DOHH2 (cell line): ENCODE data around the gene IL25.

ENCODE experiments used
- H3F3A ChIP-seq: fragments of 200-600 bp; sonication (generic), shearing (Covaris generic); 2 replicates; pipeline ENCODE4 v1.6.0; 2016; ENCODE audit warnings: antibody characterized with exemption, mild to moderate bottlenecking; ENCODE audit not compliant: control insufficient read depth, insufficient read depth
- H3K27ac ChIP-seq: fragments of 200-600 bp; sonication (generic); 2 replicates; pipeline ENCODE4 v1.5.1; 2014; ENCODE audit warnings: low read depth, mild to moderate bottlenecking, low read length, moderate library complexity
- H3K27me3 ChIP-seq: fragments of 200-600 bp; sonication (generic); 2 replicates; pipeline ENCODE4 v1.6.1; 2014; ENCODE audit warnings: mild to moderate bottlenecking, low read length, mixed read lengths; ENCODE audit not compliant: control insufficient read depth
- H3K36me3 ChIP-seq: fragments of 200-600 bp; sonication (generic); 2 replicates; pipeline ENCODE4 v1.6.1; 2014; ENCODE audit warnings: mild to moderate bottlenecking, low read length, moderate library complexity, mixed read lengths; ENCODE audit not compliant: control insufficient read depth
- H3K4me1 ChIP-seq: fragments of 200-600 bp; sonication (generic); 2 replicates; pipeline ENCODE4 v1.6.1; 2014; ENCODE audit warnings: mild to moderate bottlenecking, low read length, mixed read lengths; ENCODE audit not compliant: control insufficient read depth
- H3K4me2 ChIP-seq: fragments of 200-600 bp; sonication (generic); 2 replicates; pipeline ENCODE4 v1.6.0; 2014; ENCODE audit warnings: mild to moderate bottlenecking, low read length, moderate library complexity
- H3K4me3 ChIP-seq: fragments of 200-600 bp; sonication (generic); 2 replicates; pipeline ENCODE4 v1.5.1; 2014; ENCODE audit warnings: mild to moderate bottlenecking, low read length, mixed read lengths
- H3K79me2 ChIP-seq: fragments of 200-600 bp; sonication (generic); 2 replicates; pipeline ENCODE4 v1.6.1; 2014; ENCODE audit warnings: mild to moderate bottlenecking, low read length, mixed read lengths; ENCODE audit not compliant: control insufficient read depth
- H3K9me2 ChIP-seq: fragments of 200-600 bp; sonication (generic); replicated peaks from 2 replicates; pipeline ENCODE4 v1.6.1; 2014; ENCODE audit warnings: mild to moderate bottlenecking, low read length, mixed read lengths; ENCODE audit not compliant: control insufficient read depth
- H3K9me3 ChIP-seq: fragments of 200-600 bp; sonication (generic); 2 replicates; pipeline ENCODE4 v1.6.1; 2014; ENCODE audit warnings: antibody characterized with exemption, low read length, mixed read lengths; ENCODE audit not compliant: control insufficient read depth, insufficient read depth
- H4K20me1 ChIP-seq: fragments of 200-600 bp; sonication (generic); 2 replicates; pipeline ENCODE4 v1.6.0; 2014; ENCODE audit warnings: low read depth, mild to moderate bottlenecking, antibody characterized with exemption, low read length, moderate library complexity; ENCODE audit not compliant: control insufficient read depth, insufficient read depth
- CTCF ChIP-seq: fragments of 200-600 bp; sonication (generic); IDR thresholded peaks from one replicate; pipeline ENCODE4 v1.5.1; 2014; ENCODE audit warnings: antibody characterized with exemption, mild to moderate bottlenecking, low read depth, low read length; ENCODE audit not compliant: poor library complexity, severe bottlenecking
- EZH2phosphoT487 ChIP-seq: fragments of 200-600 bp; sonication (generic); IDR thresholded peaks from 2 replicates; pipeline ENCODE4 v1.6.1; 2017; ENCODE audit warnings: borderline replicate concordance, mild to moderate bottlenecking, antibody characterized with exemption, low read length, moderate library complexity, mixed read lengths

IL25 gene

GRCh38 chr14:23361763-23362162, 10.8 kb upstream of the IL25 start:
- Histone ChIP-seq H3K9me2 (no peaks in the 10 kb centered on the region), H3K79me2 (no peaks in the 10 kb centered on the region), H3K4me3 (no peak overlapping the region), H3K27me3 (no peaks in the 10 kb centered on the region), H3F3A (no peaks in the 10 kb centered on the region), H3K36me3 (no peaks in the 10 kb centered on the region), H3K9me3 (no peaks in the 10 kb centered on the region), H4K20me1 (no peaks in the 10 kb centered on the region), H3K27ac (no peak overlapping the region), H3K4me2 (no peak overlapping the region), H3K4me1 (no peaks in the 10 kb centered on the region)
- no peak for TF ChIP-seq EZH2phosphoT487
- no peak for TF ChIP-seq CTCF

- H3K9me2 ChIP-seq = no peaks in the 10 kb centered on the region
- H3K4me3 ChIP-seq = no peak overlapping the region
- H3F3A ChIP-seq = no peaks in the 10 kb centered on the region
- H4K20me1 ChIP-seq = no peaks in the 10 kb centered on the region
- no peak overlapping the region for H3K27ac ChIP-seq
- no peaks in the 10 kb centered on the region for H3K36me3 ChIP-seq
- TF ChIP-seq EZH2phosphoT487 (no peak), CTCF (no peak)
- no peaks in the 10 kb centered on the region for H3K27me3 ChIP-seq
- H3K4me1 ChIP-seq = no peaks in the 10 kb centered on the region
- no peaks in the 10 kb centered on the region for H3K79me2 ChIP-seq
- H3K4me2 ChIP-seq = no peak overlapping the region
- H3K9me3 ChIP-seq = no peaks in the 10 kb centered on the region
Observed at GRCh38 chr14:23362200-23362599, 10.4 kb upstream of the IL25 start.

- no peak overlapping the region for H3K4me2 ChIP-seq
- no peaks in the 10 kb centered on the region for H3K4me1 ChIP-seq
- TF ChIP-seq EZH2phosphoT487 (no peak), CTCF (no peak)
- peaks cover 3% of the 10 kb centered on the region; the same call in 1 of the 2 replicates for H3K27me3 ChIP-seq
- no peaks in the 10 kb centered on the region for H3K9me3 ChIP-seq
- H3K79me2 ChIP-seq = no peaks in the 10 kb centered on the region
- no peaks in the 10 kb centered on the region for H3K9me2 ChIP-seq
- no peaks in the 10 kb centered on the region for H3F3A ChIP-seq
- H4K20me1 ChIP-seq = no peaks in the 10 kb centered on the region
- no peaks in the 10 kb centered on the region for H3K36me3 ChIP-seq
- H3K27ac ChIP-seq = no peak overlapping the region
- H3K4me3 ChIP-seq = no peak overlapping the region
Observed at GRCh38 chr14:23364164-23365035, 8.2 kb upstream of the IL25 start.
